Measurements from ENCODE around the gene BTBD1.

Gene BTBD1

GRCh38 chr15:82977076-82977475 is 90.0 kb downstream of the BTBD1 start:
- H3K4me3 ChIP-seq (replicated peaks; ENCODE audit: low read depth, low read length) = no peak overlapping the region
- TF ChIP-seq CTCF (IDR thresholded peaks at IDR 0.05; ENCODE audit: low read length, missing control alignments) = no peak
- DNase-seq (ENCODE audit: low read depth) = no peak

- no peak overlapping the region for H3K4me3 ChIP-seq (replicated peaks; ENCODE audit: low read depth, low read length)
- TF ChIP-seq CTCF (IDR thresholded peaks at IDR 0.05; ENCODE audit: low read length, missing control alignments) = no peak
- DNase-seq (ENCODE audit: low read depth) = no peak
Measured at GRCh38 chr15:82972990-82973389, 94.1 kb downstream of the BTBD1 start.

GRCh38 chr15:82971218-82971984 is 95.7 kb downstream of the BTBD1 start:
- no peak for TF ChIP-seq CTCF (IDR thresholded peaks at IDR 0.05; ENCODE audit: low read length, missing control alignments)
- DNase-seq (ENCODE audit: low read depth) = no peak
- H3K4me3 ChIP-seq (replicated peaks; ENCODE audit: low read depth, low read length) = no peak overlapping the region

GRCh38 chr15:82970696-82971095 is 96.4 kb downstream of the BTBD1 start:
- H3K4me3 ChIP-seq (replicated peaks; ENCODE audit: low read depth, low read length) = no peak overlapping the region
- no peak for DNase-seq (ENCODE audit: low read depth)
- TF ChIP-seq CTCF (IDR thresholded peaks at IDR 0.05; ENCODE audit: low read length, missing control alignments) = no peak

- DNase-seq (ENCODE audit: low read depth) = no peak
- no peak overlapping the region for H3K4me3 ChIP-seq (replicated peaks; ENCODE audit: low read depth, low read length)
- no peak for TF ChIP-seq CTCF (IDR thresholded peaks at IDR 0.05; ENCODE audit: low read length, missing control alignments)
Measured at GRCh38 chr15:82970078-82970686, 96.9 kb downstream of the BTBD1 start.

GRCh38 chr15:82969353-82969752 is 97.7 kb downstream of the BTBD1 start:
- H3K4me3 ChIP-seq (replicated peaks; ENCODE audit: low read depth, low read length) = no peak overlapping the region
- DNase-seq (ENCODE audit: low read depth) = no peak
- no peak for TF ChIP-seq CTCF (IDR thresholded peaks at IDR 0.05; ENCODE audit: low read length, missing control alignments)

- TF ChIP-seq CTCF (IDR thresholded peaks at IDR 0.05; ENCODE audit: low read length, missing control alignments) = no peak
- DNase-seq (ENCODE audit: low read depth) = peak; percentile 7
- H3K4me3 ChIP-seq (replicated peaks; ENCODE audit: low read depth, low read length) = no peak overlapping the region
Measured at GRCh38 chr15:82968066-82968465, 99.0 kb downstream of the BTBD1 start.
